AG04449 (cell line): Measurements from ENCODE around the gene MRC2.
"Not testable (repeated sequence)": the region's sequence is repeated elsewhere in the genome, so short reads cannot be mapped to it uniquely, and the experiment has no call there.

Experiments used
- CTCF ChIA-PET: fragments of 350-600 bp; formaldehyde crosslinking; extraction: SDS; loops from one replicate; lab custom pipeline; 2021; ENCODE audit warnings: antibody characterized with exemption; lab: Yijun Ruan, JAX
- POLR2A ChIA-PET: fragments of 400-600, 350-600 bp; formaldehyde crosslinking; extraction: SDS; loops from one replicate; lab custom pipeline; 2020; ENCODE audit warnings: antibody characterized with exemption, inconsistent platforms; lab: Yijun Ruan, JAX
- DNase-seq: peaks from one replicate; pipeline ENCODE4 v3.0.0-alpha.2; 2010; ENCODE audit warnings: low read depth, low spot score
- H3K4me3 ChIP-seq: 2 replicates; pipeline ENCODE4 v1.5.1; 2011; ENCODE audit warnings: low read depth, mild to moderate bottlenecking, control low read depth, low read length
- TF ChIP-seq, protein P1 (sequence below): IDR thresholded peaks from one replicate; pipeline ENCODE4 v1.5.1; 2011; ENCODE audit warnings: mild to moderate bottlenecking, moderate library complexity, low read length, control low read depth, inconsistent platforms; ENCODE audit not compliant: insufficient read depth; ENCODE audit errors: missing control alignments

Gene MRC2

DNA sequence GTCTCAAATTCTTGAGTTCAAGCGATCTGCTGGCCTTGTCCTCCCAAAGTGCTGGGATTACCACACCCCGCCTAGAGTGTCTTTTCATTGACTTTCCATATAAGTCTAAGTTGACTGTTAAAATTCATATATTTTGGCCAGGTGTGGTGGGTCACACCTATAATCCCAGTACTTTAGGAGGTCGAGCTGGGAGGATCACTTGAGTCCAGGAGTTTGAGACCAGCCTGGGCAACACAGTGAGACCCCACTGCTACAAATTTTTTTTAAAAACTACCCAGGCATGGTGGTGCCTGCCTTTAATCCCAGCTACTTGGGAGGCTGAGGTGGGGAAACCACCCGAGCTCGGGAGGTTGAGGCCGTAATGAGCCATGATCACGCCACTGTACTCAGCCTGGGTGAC lies 21.9 kb upstream of the MRC2 start:
- ChIA-PET POLR2A (no interaction called here), CTCF (no interaction called here)
- H3K4me3 ChIP-seq: no peak overlapping the region
- DNase-seq: no peak
- TF ChIP-seq, protein P1, sequence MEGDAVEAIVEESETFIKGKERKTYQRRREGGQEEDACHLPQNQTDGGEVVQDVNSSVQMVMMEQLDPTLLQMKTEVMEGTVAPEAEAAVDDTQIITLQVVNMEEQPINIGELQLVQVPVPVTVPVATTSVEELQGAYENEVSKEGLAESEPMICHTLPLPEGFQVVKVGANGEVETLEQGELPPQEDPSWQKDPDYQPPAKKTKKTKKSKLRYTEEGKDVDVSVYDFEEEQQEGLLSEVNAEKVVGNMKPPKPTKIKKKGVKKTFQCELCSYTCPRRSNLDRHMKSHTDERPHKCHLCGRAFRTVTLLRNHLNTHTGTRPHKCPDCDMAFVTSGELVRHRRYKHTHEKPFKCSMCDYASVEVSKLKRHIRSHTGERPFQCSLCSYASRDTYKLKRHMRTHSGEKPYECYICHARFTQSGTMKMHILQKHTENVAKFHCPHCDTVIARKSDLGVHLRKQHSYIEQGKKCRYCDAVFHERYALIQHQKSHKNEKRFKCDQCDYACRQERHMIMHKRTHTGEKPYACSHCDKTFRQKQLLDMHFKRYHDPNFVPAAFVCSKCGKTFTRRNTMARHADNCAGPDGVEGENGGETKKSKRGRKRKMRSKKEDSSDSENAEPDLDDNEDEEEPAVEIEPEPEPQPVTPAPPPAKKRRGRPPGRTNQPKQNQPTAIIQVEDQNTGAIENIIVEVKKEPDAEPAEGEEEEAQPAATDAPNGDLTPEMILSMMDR: no peak

DNA sequence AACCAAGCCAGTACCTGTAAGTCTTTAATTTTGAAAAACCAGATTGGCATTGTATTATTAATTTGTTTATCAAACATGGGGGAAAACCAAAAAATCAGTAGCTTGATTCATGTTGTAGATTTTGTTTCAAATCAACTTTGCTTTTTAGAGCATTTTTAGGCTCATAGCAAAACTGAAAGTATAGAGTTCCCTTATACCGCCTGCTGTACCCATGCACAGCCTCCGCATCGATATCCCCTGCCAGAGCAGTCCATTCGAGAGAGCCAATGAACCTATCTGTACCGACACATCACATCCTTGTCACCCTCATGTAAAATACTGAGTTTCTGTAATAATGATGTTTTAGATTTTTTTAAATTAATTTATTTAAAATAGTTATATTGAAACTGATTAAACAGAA lies 16.2 kb upstream of the MRC2 start:
- CTCF ChIA-PET: no interaction called here

DNA sequence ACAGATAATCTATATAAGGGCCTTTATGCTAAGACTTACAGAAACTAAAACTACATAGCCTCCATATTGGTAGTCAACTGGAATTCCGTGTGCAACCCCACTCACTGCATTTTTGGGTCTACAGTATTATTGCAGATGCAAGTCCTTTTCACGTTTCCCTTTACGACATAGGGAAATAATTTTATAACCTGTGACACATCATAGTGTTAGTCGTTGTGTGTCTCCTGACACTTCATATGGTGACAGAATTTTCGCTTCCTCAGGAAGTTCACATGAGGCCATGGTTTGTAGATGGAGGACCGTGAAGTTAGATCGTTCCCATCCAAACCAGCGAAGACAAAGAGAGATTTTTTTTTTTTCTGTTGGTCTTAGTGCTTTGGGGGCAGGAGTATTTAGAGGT lies 15.7 kb upstream of the MRC2 start:
- ChIA-PET POLR2A (no interaction called here), CTCF (no interaction called here)
- no peak overlapping the region for H3K4me3 ChIP-seq
- TF ChIP-seq, protein P1: no peak
- no peak for DNase-seq

More for the DNA sequence above, 16.2 kb upstream of the MRC2 start:
- H3K4me3 ChIP-seq: no peak overlapping the region
- TF ChIP-seq, protein P1: no peak
- no peak for DNase-seq
- POLR2A ChIA-PET: no interaction called here

DNA sequence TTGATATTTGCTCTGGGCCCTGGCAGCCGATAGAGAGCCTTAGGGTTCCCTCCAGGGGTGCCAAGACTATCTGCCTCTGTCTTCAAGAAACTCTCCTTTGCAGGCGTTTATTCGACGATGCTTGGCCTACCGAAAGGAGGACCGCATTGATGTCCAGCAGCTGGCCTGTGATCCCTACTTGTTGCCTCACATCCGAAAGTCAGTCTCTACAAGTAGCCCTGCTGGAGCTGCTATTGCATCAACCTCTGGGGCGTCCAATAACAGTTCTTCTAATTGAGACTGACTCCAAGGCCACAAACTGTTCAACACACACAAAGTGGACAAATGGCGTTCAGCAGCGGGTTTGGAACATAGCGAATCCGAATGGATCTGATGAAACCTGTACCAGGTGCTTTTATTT lies 15.2 kb upstream of the MRC2 start:
- H3K4me3 ChIP-seq, POLR2A ChIA-PET, DNase-seq, CTCF ChIA-PET: not testable (repeated sequence)

DNA sequence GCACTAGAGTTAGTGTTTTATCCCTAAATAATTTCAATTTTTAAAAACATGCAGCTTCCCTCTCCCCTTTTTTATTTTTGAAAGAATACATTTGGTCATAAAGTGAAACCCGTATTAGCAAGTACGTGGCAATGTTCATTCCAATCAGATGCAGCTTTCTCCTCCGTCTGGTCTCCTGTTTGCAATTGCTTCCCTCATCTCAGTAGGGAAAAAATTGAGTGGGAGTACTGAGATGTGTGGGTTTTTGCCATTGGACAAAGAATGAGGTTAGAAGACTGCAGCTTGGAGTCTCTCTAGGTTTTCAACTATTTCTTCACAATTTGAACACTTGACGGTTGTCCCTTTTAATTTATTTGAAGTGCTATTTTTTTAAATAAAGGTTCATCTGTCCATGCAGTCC lies 14.4 kb upstream of the MRC2 start:
- ChIA-PET CTCF (interaction anchor here (1.3 kb wide), 1 partner anchor 12 kb away, joined by 4 read pairs; no protein-coding TSS in a partner anchor), POLR2A (interaction anchor here (1.7 kb wide), 1 partner anchor 16 kb away, joined by 6 read pairs; no protein-coding TSS in a partner anchor)
- not testable (repeated sequence) for H3K4me3 ChIP-seq, DNase-seq

DNA sequence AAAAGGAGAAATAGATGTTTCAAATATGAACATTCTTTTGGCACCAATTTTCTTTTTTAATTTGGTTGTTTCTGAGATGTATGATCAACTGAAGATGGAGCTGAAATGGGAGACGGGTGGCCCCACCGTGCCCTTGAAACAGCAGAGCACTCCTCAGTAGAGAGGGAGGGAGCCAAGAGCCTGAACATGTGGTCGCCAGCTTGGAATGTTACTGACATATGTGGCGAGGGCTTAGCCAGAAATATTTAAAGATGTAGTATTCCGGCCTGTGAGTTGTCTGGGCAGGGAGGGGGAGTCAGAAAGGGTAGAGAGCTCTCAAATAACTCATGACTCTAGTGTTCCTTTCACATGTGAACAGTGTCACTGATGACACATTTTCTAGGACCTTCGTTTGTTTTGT lies 13.3 kb upstream of the MRC2 start:
- peak; percentile 70 for DNase-seq
- ChIA-PET CTCF (interaction anchor here (0.8 to 1.3 kb wide), 2 partner anchors 10 to 13 kb away, joined by 3 to 4 read pairs; no protein-coding TSS in a partner anchor), POLR2A (interaction anchor here (1.7 to 2.0 kb wide), 2 partner anchors 13 to 15 kb away, joined by 5 to 6 read pairs; no protein-coding TSS in a partner anchor)
- TF ChIP-seq, protein P1: no peak
- H3K4me3 ChIP-seq: no peak overlapping the region

DNA sequence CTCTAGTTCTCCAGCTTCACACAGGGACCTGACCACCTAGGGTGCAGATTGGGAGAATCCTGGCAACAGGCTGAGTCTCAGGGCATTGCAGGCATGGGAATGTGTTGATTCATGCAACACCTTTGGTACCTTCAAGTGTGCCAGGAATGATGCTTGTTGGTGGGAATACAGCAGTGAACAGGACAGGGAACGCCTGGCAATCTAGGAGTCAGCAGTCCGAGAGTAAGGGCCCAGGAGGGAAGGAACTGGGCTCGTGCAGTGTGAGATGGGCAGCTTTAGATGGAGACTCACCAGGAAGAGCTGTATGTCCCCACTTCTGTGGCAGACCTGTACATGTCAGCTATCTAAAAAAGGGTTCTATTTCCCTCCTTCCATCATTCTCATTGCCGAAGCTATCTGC lies 12.0 kb upstream of the MRC2 start:
- ChIA-PET CTCF (no interaction called here), POLR2A (interaction anchor here (2.0 kb wide), 1 partner anchor 11 kb away, joined by 5 read pairs; no protein-coding TSS in a partner anchor)
- TF ChIP-seq, protein P1: no peak
- DNase-seq: no peak
- no peak overlapping the region for H3K4me3 ChIP-seq
